Osteoblast (primary cell): ENCODE measurements around the gene EYA4. TPM values are rescaled to one million over a fixed set of nuclear protein-coding genes. Genes with fewer than 3 reads are reported as not detected.

Experiments
- DNase-seq: peaks from one replicate; pipeline ENCODE4 v3.0.0; 2011; ENCODE audit warnings: low spot score, mixed read lengths; ENCODE audit not compliant: insufficient read length; ENCODE audit errors: missing footprints
- H2AFZ ChIP-seq: 2 replicates; pipeline ENCODE4 v1.6.0; 2011; ENCODE audit warnings: mild to moderate bottlenecking, low read length
- H3K27ac ChIP-seq: 2 replicates; pipeline ENCODE4 v1.5.1; 2011; ENCODE audit warnings: mild to moderate bottlenecking, low read depth, low read length, moderate library complexity
- H3K27me3 ChIP-seq: 2 replicates; pipeline ENCODE4 v1.6.0; 2012; ENCODE audit warnings: mild to moderate bottlenecking, control low read depth, inconsistent platforms, low read length, moderate library complexity; ENCODE audit not compliant: insufficient read depth
- H3K36me3 ChIP-seq: 2 replicates; pipeline ENCODE4 v1.5.1; 2011; ENCODE audit warnings: mild to moderate bottlenecking, low read length, control low read depth, moderate library complexity; ENCODE audit not compliant: insufficient read depth
- H3K4me1 ChIP-seq: 2 replicates; pipeline ENCODE4 v1.5.1; 2011; ENCODE audit warnings: mild to moderate bottlenecking, low read length, control low read depth, moderate library complexity; ENCODE audit not compliant: insufficient read depth
- H3K4me2 ChIP-seq: 2 replicates; pipeline ENCODE4 v1.6.0; 2011; ENCODE audit warnings: mild to moderate bottlenecking, low read length; ENCODE audit not compliant: insufficient read depth
- H3K4me3 ChIP-seq: fragments of 200-600 bp; sonication (generic); 3 replicates; pipeline ENCODE4 v1.5.1; 2012; ENCODE audit warnings: mild to moderate bottlenecking, low read length, inconsistent platforms; ENCODE audit not compliant: insufficient read depth
- H3K79me2 ChIP-seq: 2 replicates; pipeline ENCODE4 v1.6.0; 2012; ENCODE audit warnings: mild to moderate bottlenecking, low read length, control low read depth, inconsistent platforms; ENCODE audit not compliant: insufficient read depth
- H3K9me3 ChIP-seq: 2 replicates; pipeline ENCODE4 v1.5.1; 2011; ENCODE audit warnings: low read depth, low read length, control low read depth
- H4K20me1 ChIP-seq: 2 replicates; pipeline ENCODE4 v1.6.0; 2012; ENCODE audit warnings: mild to moderate bottlenecking, low read length, control low read depth; ENCODE audit not compliant: insufficient read depth
- CTCF ChIP-seq: IDR thresholded peaks from 2 replicates; pipeline ENCODE4 v1.5.1; 2011; ENCODE audit warnings: mild to moderate bottlenecking, low read depth, low read length, moderate library complexity; ENCODE audit errors: extremely low read depth
- total RNA-seq: library from RNA; depleted of rRNA; stranded (reverse); fragments of >200 nt; gene quantifications from 2 replicates; pipeline ENCODE4 v1.2.3, GENCODE V29; 2012

The EYA4 gene
- total RNA-seq, 1 donor: 35.5 TPM

GRCh38 chr6:133467982-133468380, 226.8 kb downstream of the EYA4 start:
- H3K4me1 ChIP-seq: no peaks in the 10 kb centered on the region
- H3K9me3 ChIP-seq: no peaks in the 10 kb centered on the region
- H3K27me3 ChIP-seq: no peaks in the 10 kb centered on the region
- TF ChIP-seq CTCF: no peak
- DNase-seq: no peak
- H3K4me2 ChIP-seq: no peak overlapping the region
- no peak overlapping the region for H2AFZ ChIP-seq
- no peaks in the 10 kb centered on the region for H3K79me2 ChIP-seq
- H3K4me3 ChIP-seq: no peak overlapping the region
- no peaks in the 10 kb centered on the region for H3K36me3 ChIP-seq
- H4K20me1 ChIP-seq: no peaks in the 10 kb centered on the region
- no peak overlapping the region for H3K27ac ChIP-seq

- Histone ChIP-seq H3K4me1 (no peaks in the 10 kb centered on the region), H3K27ac (no peak overlapping the region), H3K27me3 (no peaks in the 10 kb centered on the region), H3K9me3 (no peaks in the 10 kb centered on the region), H3K4me3 (no peak overlapping the region), H4K20me1 (no peaks in the 10 kb centered on the region), H3K79me2 (no peaks in the 10 kb centered on the region), H2AFZ (no peak overlapping the region), H3K36me3 (no peaks in the 10 kb centered on the region), H3K4me2 (no peak overlapping the region)
- no peak for DNase-seq
- TF ChIP-seq CTCF: no peak
Measured at GRCh38 chr6:133468591-133468990, 227.4 kb downstream of the EYA4 start.

GRCh38 chr6:133474516-133474915, 233.4 kb downstream of the EYA4 start:
- no peaks in the 10 kb centered on the region for H4K20me1 ChIP-seq
- H3K4me3 ChIP-seq: no peak overlapping the region
- TF ChIP-seq CTCF: no peak
- no peaks in the 10 kb centered on the region for H3K9me3 ChIP-seq
- no peaks in the 10 kb centered on the region for H3K79me2 ChIP-seq
- H3K4me2 ChIP-seq: no peak overlapping the region
- no peak for DNase-seq
- no peaks in the 10 kb centered on the region for H3K4me1 ChIP-seq
- no peaks in the 10 kb centered on the region for H3K27me3 ChIP-seq
- no peak overlapping the region for H3K27ac ChIP-seq
- H3K36me3 ChIP-seq: no peaks in the 10 kb centered on the region
- no peak overlapping the region for H2AFZ ChIP-seq

- no peaks in the 10 kb centered on the region for H3K9me3 ChIP-seq
- no peak overlapping the region for H3K4me2 ChIP-seq
- H4K20me1 ChIP-seq: no peaks in the 10 kb centered on the region
- H3K4me1 ChIP-seq: no peaks in the 10 kb centered on the region
- no peak for DNase-seq
- TF ChIP-seq CTCF: no peak
- H2AFZ ChIP-seq: no peak overlapping the region
- no peaks in the 10 kb centered on the region for H3K79me2 ChIP-seq
- no peaks in the 10 kb centered on the region for H3K36me3 ChIP-seq
- no peak overlapping the region for H3K4me3 ChIP-seq
- H3K27me3 ChIP-seq: no peaks in the 10 kb centered on the region
- H3K27ac ChIP-seq: no peak overlapping the region
Measured at GRCh38 chr6:133478673-133479072, 237.5 kb downstream of the EYA4 start.
